Stimulated activated naive CD8-positive, alpha-beta T cell treated with anti-CD3 and anti-CD28 coated beads, Interleukin-15, Interleukin-2, amounts not matched to agents 100 U/mL and 50 U/mL, for 24 hours (primary cell): ENCODE results near the gene DUS2.
A peak's percentile ranks its signal among the peaks of the same experiment; 100 is the strongest.

ENCODE experiments used
- ATAC-seq: fragments of 150-1000 bp; cut with Tn5 transposase; one replicate; pipeline ENCODE4 v1.10.0; 2021
- DNase-seq: peaks from one replicate; pipeline ENCODE4 v3.0.0; 2021

DUS2 gene

GRCh38 chr16:68077866-68078700 lies 55.0 kb downstream of the DUS2 start:
- no peak for DNase-seq
- ATAC-seq = no peak

- peak; percentile 48 for DNase-seq
- no peak for ATAC-seq
Measured at GRCh38 chr16:68078701-68079375, 55.8 kb downstream of the DUS2 start.

GRCh38 chr16:68079376-68079625 lies 56.2 kb downstream of the DUS2 start:
- no peak for ATAC-seq
- DNase-seq = no peak

GRCh38 chr16:68079626-68080344 lies 56.7 kb downstream of the DUS2 start:
- DNase-seq (peak; percentile 82), ATAC-seq (peak; percentile 33)

DNA sequence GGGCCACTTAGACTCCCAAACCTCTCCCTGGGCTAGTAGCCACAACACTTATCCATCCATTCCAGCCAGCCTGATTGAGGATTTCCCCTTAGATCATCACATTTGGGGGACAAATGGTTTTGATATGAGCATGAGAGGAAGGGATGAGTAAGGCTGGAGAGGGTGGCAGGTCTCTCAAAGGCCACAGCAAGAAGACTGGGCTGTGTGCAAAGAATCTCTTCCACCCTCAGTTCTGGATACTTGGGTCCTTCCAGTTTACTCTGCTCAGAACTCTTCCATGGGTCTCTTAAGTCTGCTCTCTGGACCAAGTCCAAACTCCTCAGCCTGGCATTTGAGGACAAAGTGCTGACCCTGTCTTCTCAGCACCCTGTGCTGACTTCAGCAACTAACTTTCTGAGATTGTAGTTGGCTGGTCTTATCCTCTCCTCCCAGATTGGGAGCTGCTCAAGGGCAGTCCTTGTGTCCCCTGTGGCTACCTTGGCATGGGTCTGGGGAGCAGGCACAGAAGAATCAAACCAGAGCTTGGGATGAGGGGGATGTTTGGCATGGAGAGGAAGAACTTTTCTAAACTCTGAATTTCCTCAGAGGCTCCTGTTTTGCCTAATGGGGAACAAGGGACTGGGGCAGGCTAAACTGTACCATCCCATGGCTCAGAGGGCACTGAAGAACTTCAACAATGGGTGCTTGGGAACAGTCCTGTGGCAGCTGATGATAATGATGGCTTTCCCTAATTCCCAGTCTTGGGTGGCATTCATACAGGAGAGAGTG lies 59.0 kb downstream of the DUS2 start:
- peak; percentile 37 for ATAC-seq

DNA sequence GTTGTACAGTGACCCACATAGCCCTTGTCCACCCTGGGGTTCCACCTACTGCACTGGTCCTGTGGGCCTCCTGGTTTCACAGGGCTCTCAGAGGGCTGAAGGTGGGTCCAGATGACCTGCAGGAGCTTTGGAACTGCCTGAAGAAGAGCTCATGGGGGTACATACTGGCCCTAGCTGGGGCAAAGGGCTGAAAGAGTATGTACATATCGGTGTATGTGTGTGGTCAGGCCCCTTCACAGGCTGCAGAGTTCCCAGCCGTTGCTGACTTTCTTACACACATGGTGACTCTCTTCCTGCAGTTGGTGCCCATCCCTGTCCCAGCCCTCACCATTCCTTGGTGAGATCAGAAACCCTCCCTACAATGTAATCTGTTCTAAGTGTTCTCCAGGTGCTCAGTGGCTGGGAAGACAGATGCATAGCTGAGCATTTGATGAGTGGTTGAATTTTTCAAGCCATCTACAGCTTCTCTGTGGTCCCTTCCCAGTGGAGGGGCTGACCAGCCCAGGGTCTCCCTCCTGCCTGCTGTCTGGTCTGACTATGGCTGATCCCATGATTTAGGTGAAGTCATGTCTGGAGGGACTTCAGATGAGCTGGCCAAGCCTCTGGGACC lies 59.6 kb downstream of the DUS2 start:
- no peak for ATAC-seq
- DNase-seq = no peak

More for the DNA sequence above, 59.0 kb downstream of the DUS2 start:
- DNase-seq = peak; percentile 40

GRCh38 chr16:68083239-68083781 lies 60.2 kb downstream of the DUS2 start:
- DNase-seq (no peak), ATAC-seq (no peak)

DNA sequence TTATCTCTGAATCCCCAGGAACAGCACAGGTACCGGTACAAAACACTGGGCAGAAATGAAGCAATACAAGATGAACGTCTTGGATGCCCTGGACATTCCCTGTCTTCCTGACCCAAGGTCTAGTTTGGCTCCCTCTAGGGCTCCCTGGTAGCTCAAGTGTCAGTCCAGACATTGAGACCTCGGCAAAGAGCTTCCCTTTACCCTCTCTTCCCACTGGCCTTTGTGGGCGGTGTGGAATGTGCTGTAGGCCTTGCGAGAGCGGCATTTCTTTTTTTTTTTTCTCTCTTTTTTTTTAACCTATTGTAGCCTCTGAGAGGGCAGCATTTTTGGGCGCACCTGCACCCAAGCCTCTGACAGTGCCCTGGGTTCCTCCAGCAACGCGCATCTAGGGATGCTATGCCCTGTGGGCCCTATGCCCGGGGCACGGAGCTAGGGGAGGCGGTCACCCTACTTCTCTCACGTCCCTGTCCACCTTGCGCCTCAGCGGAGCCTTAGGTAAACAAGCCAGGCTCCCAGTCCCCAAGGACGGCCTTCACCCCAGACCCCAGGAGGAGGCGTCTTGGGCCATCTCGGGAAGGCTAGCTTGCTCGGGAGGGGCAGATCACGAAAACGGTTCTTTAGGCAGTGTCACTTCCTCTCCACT lies 60.9 kb downstream of the DUS2 start:
- no peak for ATAC-seq
- no peak for DNase-seq

- ATAC-seq (peak; percentile 58), DNase-seq (peak; percentile 93)
Measured at GRCh38 chr16:68084504-68085258, 61.6 kb downstream of the DUS2 start.

- DNase-seq = peak; percentile 99
- ATAC-seq = peak; percentile 69
Measured at GRCh38 chr16:68085259-68086071, 62.4 kb downstream of the DUS2 start, which contains the start of gene NFATC3. Gene NFATC3 (plus strand): TSS chr16:68085370. CDS start chr16:68085682, 312 bp downstream.

DNA sequence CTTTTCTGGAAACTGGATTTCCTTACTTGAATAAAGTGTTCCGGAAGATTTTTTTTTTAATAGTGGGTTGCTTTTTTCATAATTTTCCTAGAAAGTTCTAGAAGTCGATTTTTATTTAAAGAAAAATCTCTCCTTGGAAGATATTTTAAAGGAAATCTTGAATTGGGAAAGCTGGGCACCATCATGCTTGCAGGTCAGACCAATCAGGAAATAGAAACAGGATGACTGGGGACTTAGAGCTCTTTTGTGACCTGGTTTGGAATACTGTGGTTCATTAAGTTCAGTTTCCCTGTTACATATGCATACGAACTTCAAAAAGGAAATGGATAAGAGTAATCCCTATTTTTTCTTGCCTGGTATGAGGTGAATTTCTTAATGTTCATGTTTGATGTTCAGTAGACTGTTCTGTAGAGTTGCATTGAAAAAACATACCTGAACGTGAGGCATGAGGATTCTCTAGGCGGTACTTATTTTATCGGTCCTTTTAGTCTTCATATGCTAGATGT lies 63.3 kb downstream of the DUS2 start:
- DNase-seq = no peak
- no peak for ATAC-seq

DNA sequence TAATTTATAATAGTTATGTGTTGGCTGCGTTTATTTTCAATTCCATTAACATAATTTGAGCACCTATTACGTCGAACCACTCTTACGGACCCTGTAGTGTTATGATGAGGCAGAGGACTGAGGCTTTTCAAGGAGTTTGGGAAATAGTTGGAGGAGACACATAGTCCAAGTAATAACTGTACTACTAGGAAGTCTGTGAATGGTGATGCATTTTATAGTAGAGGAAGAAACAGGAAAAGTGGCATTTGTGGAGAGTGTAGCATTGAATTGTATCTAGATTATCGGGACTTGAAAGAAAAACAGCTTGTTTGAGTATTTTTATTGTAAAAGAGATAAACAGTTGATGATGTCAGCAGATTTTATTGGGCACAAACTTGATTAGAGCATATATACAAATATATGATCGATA lies 63.8 kb downstream of the DUS2 start:
- DNase-seq (no peak), ATAC-seq (no peak)

GRCh38 chr16:68087688-68088087 lies 64.6 kb downstream of the DUS2 start:
- no peak for ATAC-seq
- DNase-seq = no peak

DNA sequence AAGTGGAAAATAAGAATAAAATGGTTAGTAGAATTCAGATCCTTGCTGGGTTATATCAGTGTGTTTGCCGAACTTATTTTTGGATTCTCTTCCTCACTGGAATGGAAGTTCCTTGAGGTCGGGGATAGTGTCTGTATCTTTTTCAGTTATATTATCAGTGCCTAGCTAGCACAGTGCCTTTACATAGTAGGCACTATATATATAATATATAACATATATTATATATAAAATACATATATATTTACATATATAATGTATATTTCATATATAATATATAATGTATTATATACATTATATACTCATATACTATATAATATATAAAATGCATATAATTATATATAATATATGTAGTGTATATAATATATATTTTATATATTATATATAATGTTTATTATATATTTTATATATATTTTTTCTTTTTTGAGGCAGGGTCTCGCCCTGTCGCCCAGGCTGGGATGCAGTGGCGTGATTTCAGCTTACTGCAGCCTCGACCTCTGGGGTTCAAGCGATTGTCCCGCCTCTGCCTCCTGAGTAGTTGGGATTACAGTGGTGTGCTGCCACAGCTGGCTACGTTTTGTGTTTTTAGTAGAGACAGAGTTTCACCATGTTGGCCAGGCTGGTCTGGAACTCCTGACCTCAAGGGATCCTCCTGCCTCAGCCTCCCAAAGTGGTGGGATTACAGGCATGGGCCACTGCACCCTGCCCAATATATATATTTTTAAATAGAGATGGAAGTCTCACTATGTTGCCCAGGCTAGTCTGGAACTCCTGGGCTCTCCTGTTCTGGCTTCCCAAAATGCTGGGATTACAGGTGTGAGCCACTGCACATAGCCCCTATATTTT lies 65.3 kb downstream of the DUS2 start:
- DNase-seq (no peak), ATAC-seq (no peak)

DNA sequence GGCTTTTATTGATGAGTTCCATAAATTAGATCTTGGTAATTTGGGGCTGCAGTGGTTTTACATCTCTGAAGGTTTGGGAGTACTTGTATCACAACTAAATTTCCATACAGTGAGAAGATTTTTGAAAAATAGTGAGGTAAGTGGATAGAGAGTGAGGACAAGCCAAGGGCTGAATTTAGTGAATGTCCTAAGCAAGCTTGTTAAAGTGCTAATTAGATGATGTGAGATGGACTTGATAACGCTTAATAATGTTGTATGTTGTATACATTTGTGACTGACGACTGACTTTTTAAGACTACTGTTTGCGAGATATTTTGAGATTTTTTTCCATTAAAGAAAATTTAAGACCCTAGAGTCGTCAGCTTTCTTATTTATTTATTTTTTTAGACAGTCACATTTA lies 66.0 kb downstream of the DUS2 start:
- no peak for ATAC-seq
- DNase-seq = no peak

DNA sequence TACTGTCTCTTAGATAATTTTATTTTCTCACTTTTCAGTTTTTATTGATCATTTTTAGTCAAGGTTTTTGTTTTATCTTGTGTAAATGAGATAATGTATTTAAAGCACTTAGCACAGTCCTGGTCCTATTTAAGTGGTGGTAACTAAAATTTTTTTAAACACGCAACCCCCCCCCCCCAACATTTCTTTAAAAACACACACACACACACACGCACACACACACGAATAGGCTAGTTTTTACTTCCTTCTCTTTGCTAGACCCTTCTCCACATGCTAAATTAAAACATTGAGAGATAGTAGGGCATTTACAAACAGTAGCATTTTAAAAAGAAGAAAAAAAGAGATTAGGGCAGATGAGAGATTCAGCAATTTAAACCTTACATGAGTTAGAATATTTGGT lies 67.0 kb downstream of the DUS2 start:
- ATAC-seq (no peak), DNase-seq (no peak)

DNA sequence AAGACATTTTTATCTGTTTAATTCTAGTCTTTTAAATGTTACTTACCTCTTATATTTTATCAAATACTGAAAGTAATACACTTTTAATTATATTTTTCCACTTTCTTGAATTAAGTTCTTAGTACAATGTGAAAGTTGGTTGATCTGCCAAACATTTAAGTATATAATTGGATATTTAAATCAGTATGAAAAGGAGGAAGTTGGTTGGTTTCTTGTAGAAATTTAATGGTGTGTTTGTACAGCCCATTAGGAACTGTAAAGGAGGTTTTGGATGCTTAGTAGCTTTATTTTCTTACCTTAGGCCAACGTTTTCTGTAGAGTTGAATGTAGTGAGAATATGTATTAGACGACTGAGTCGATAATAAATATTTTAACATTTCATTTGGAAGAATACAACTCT lies 67.4 kb downstream of the DUS2 start:
- DNase-seq = no peak
- no peak for ATAC-seq
